SH-SY5Y (cell line): Measurements from ENCODE around the gene PSD4.

Source experiments
- GATA2 ChIP-seq: IDR thresholded peaks from 2 replicates; pipeline ENCODE4 v1.6.1; 2011; ENCODE audit warnings: mild to moderate bottlenecking, low read depth, low read length
- GATA3 ChIP-seq: IDR thresholded peaks from 2 replicates; pipeline ENCODE4 v1.6.1; 2011; ENCODE audit warnings: low read depth, mild to moderate bottlenecking, low read length, moderate library complexity

PSD4 gene

GRCh38 chr2:113231064-113231463, 57.3 kb downstream of the PSD4 start:
- TF ChIP-seq GATA2 (no peak), GATA3 (no peak)

DNA sequence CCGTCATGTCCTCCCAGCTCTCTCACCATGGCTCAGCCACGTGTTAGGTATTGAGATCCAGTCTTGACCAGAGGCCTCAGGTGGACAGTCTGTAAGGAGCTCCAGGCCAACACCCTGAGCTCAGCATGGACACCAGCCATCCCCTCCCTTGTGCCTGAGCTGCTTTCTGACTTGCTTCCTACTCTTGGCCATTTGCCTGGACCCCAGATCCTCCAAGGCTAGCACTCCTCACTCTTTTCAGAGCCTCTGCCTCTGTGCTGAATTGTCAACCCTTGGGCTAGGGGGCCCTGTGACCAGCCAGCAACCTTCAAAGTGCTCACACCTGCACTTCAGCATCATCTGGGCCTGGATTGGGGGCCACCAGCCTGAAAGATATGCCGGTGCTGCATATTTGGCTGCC, 58.4 kb downstream of the PSD4 start:
- TF ChIP-seq GATA3 (no peak), GATA2 (no peak)

GRCh38 chr2:113232740-113233139, 59.0 kb downstream of the PSD4 start:
- no peak for TF ChIP-seq GATA2
- TF ChIP-seq GATA3, result no peak

DNA sequence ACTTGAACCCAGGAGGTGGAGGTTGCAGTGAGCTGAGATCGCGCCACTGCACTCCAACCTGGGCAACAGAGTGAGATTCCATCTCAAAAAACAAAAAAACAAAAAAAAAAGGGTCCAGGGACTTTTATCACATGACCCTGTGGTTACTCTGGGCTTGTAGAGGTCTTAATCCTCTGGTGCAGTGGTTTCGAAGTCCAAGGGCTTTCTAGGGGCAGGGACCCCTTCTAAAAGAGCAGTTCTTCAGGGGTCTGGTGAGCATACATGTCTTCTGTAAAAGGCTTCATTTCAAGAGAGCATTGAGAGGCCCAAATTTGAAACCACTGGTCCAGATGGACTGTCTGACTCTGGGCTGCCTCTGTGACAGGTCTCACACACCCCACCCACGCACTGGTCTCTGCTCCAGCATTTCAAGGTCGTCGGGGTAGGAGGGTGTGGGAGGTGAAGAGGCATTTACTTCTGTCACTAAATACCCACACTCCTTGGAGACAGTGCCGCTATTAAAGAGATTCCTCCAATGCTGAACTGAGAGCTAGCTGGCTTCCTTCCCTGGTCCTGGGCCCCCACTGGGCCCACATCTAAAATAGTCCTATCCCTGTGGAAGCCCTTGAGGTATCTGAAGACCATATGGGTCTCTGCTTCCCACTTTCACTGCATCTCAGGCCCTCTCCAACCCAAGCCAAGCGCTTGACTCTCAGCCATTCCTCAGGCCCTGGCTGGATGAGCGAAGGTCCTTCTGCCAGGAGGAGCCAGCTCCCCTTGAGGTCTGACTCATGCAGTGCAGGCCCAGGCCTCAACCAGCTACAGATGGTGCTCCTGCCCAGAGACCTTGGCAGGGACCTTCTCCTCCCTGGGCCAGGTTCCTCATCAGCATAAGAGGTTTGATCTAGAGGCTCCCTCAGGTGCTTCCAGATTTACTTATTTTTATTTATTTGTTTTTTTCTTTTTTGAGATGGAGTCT, 60.1 kb downstream of the PSD4 start:
- TF ChIP-seq GATA3 (no peak), GATA2 (no peak)

DNA sequence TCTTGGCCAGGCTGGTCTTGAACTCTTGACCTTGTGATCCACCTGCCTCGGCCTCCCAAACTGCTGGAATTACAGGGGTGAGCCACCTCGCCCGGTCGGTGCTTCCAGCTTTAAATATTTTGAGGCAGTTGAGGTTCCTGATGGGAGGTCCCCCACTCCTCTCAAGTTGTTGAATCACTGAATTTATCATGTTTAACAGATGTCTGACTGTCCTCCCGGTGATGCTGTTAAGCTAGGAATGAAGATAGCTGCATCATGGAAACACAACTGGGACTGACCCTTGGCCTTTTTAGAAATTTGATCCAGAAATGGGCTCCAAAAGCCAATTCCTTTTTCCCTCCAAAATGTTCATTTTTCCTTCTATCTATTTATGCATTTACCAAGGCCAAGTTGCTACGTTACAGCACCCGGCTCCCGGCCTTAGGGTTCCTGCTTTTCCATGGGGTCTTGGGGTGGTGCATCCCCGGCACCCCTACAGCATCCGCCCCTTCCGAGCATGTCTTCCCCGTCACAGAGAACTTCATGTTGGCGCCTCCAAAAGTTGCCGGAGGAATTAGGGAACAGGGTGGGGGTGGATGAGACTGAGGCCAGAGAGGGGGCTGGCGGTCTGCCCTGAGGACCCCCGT, 61.1 kb downstream of the PSD4 start:
- TF ChIP-seq GATA2 (no peak), GATA3 (no peak)

DNA sequence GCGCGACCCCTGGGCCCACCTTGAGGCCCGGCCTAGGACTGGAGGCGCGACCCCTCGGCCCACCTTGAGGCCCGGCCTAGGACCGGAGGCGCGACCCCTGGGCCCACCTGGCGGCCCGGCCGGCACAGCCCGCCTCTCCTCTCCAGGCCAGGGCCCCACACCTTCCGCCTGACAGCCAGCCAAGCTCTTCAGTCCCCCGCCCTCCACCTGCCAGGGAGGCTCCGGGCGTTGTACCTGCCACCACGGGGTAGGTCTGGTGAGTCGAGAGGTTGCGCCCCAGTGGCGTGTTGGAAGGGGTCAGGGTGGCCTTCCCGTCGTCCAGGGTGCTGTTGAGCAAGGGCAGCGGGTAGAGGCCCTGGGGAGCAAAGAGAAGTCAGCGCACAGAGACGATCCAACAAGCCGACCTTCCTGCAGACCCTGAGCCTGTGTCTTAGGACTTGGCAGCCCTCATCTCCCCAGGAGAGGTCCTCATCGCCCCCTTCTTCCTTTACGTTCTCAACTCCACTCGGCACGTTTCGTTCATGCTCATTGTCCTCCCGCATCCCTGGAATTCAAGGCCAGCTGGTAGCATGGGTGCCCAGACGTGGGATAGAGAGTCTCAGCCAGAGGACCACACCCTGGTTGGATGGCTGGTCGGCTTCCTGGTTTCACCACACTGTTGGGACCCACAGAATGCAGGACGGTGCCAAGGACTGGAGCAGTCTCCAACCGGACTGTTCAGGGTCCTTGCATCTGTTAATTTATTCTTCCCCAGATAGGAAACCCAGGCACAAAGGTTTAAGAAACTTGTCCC, 62.8 kb downstream of the PSD4 start:
- no peak for TF ChIP-seq GATA3

GRCh38 chr2:113237604-113238160, 63.9 kb downstream of the PSD4 start:
- TF ChIP-seq GATA3 (no peak), GATA2 (no peak)

GRCh38 chr2:113238871-113239839, 65.4 kb downstream of the PSD4 start:
- TF ChIP-seq GATA2, result no peak
- no peak for TF ChIP-seq GATA3

DNA sequence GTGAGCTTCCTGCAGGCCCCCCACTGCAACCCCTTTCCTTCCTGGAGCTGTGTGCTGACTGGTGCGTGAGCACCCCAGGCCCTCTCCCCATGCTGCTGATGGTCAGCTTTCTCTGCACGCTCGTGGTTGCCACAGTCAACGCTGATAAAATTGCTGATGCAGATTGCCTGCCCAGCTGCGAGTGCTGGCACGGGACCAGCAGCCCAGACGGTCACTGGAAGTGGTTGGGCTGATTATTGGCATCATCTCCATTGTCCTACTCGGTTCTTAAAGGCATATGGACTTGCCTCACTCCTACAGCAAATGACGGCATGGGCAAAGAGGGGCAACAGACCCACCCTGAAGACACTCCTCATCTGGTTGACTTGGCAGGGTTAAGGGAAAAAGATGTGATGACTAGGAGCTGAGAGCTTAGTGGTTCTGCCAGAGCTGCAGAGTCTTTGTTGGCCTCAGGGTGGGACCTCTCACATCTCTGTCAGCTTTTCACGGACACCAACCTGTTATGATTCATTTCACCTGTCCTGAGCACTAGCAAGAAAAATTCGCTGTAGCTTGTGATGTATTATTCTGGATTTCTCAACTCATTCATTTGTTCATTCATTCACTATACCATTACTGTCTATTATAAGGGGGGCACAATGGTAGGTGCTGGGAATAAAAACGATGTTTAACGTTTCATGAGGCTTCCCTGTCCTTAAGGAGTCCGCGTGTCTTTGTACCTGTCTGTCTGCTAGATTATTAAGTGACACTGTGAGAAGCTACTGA, 66.6 kb downstream of the PSD4 start:
- TF ChIP-seq GATA2, result peak; percentile 69
- no peak for TF ChIP-seq GATA3

GRCh38 chr2:113240915-113241911, 67.4 kb downstream of the PSD4 start:
- no peak for TF ChIP-seq GATA2
- no peak for TF ChIP-seq GATA3

- TF ChIP-seq GATA2 (no peak), GATA3 (no peak)
These were observed 68.6 kb downstream of the PSD4 start for GRCh38 chr2:113242327-113242726.

DNA sequence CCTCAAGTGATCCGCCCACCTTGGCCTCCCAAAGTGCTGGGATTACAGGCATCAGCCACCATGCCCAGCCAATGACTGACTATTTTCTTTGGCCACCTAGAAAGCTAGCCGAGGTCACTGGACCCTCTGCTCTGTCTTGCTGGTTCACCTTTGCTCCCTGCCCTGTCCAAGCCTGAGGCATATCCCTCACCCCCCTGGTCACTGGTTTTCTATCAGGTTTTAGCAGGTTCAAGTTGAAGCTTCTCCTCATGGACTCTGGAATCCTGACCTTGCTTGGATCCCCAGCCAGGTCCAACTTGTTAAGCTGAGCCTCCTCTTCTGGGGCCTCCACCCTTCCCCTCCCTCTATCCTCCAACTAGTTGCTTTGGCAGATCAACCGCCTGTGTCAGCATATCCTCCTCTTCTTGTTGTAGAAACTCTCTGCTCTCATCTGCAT, 71.5 kb downstream of the PSD4 start:
- TF ChIP-seq GATA3 (no peak), GATA2 (no peak)
